UCSD-AML1 (cell line): ENCODE data around the gene AK3.

Experiments
- DNase-seq: peaks from one replicate; lab custom pipeline; 2025; ENCODE audit not compliant: unreplicated experiment; lab: John Stamatoyannopoulos, UW

AK3 gene

GRCh38 chr9:4709380-4709779, 31.6 kb downstream of the AK3 start:
- no peak for DNase-seq

GRCh38 chr9:4706971-4707622, 33.9 kb downstream of the AK3 start:
- no peak for DNase-seq

- DNase-seq = no peak
Observed at GRCh38 chr9:4706021-4706420, 35.0 kb downstream of the AK3 start.

GRCh38 chr9:4704129-4704528, 36.9 kb downstream of the AK3 start:
- DNase-seq = no peak

GRCh38 chr9:4701526-4701925, 39.5 kb downstream of the AK3 start:
- DNase-seq = no peak

GRCh38 chr9:4700932-4701331, 40.1 kb downstream of the AK3 start:
- no peak for DNase-seq

- no peak for DNase-seq
Observed at GRCh38 chr9:4700091-4700490, 40.9 kb downstream of the AK3 start.

- DNase-seq = no peak
Observed at GRCh38 chr9:4691795-4692194, 49.2 kb downstream of the AK3 start.

- DNase-seq = no peak
Observed at GRCh38 chr9:4690144-4690543, 50.9 kb downstream of the AK3 start.

- no peak for DNase-seq
Observed at GRCh38 chr9:4689687-4690104, 51.3 kb downstream of the AK3 start.

- no peak for DNase-seq
Observed at GRCh38 chr9:4689021-4689420, 52.0 kb downstream of the AK3 start.

GRCh38 chr9:4686584-4686983, 54.4 kb downstream of the AK3 start:
- DNase-seq = no peak

- no peak for DNase-seq
Observed at GRCh38 chr9:4686112-4686511, 54.9 kb downstream of the AK3 start.

- DNase-seq = no peak
Observed at GRCh38 chr9:4684820-4685219, 56.2 kb downstream of the AK3 start.

GRCh38 chr9:4680750-4681149, 60.3 kb downstream of the AK3 start:
- DNase-seq = no peak

- no peak for DNase-seq
Observed at GRCh38 chr9:4680173-4680525, 60.9 kb downstream of the AK3 start.

GRCh38 chr9:4679268-4680172, 61.5 kb downstream of the AK3 start, which contains the start of gene CDC37L1:
Gene CDC37L1 (plus strand): TSS chr9:4679569. CDS start chr9:4679768, 199 bp downstream.
- DNase-seq = peak; percentile 98

GRCh38 chr9:4678679-4679267, 62.2 kb downstream of the AK3 start:
- no peak for DNase-seq

GRCh38 chr9:4677392-4677791, 63.6 kb downstream of the AK3 start:
- DNase-seq = no peak

- no peak for DNase-seq
Observed at GRCh38 chr9:4674783-4675182, 66.2 kb downstream of the AK3 start.

- DNase-seq = no peak
Observed at GRCh38 chr9:4671737-4672136, 69.3 kb downstream of the AK3 start.

GRCh38 chr9:4670591-4670990, 70.4 kb downstream of the AK3 start:
- DNase-seq = peak; percentile 20
